Bronchial epithelial cell (primary cell): ENCODE results near the gene CCNH. TPM values are rescaled to one million over a fixed set of nuclear protein-coding genes. Genes with fewer than 3 reads are reported as not detected.
A peak's percentile ranks its signal among the peaks of the same experiment; 100 is the strongest.

Experiments used
- DNase-seq: peaks from one replicate; pipeline ENCODE4 v3.0.0-alpha.2; 2010; ENCODE audit warnings: low read depth
- FAIRE-seq: peaks from 2 replicates; lab custom pipeline; 2011; peaks lifted over from hg19 to GRCh38; lab: Jason Lieb, UNC
- H3K27me3 ChIP-seq: 2 replicates; pipeline ENCODE4 v1.5.1; 2011; ENCODE audit warnings: low read length; ENCODE audit not compliant: control insufficient read depth, insufficient read depth
- H3K36me3 ChIP-seq: 2 replicates; pipeline ENCODE4 v1.5.1; 2011; ENCODE audit warnings: low read length; ENCODE audit not compliant: control insufficient read depth, insufficient read depth
- H3K4me3 ChIP-seq: 2 replicates; pipeline ENCODE4 v1.5.1; 2011; ENCODE audit warnings: mild to moderate bottlenecking, low read depth, low read length, control low read depth
- total RNA-seq: library from RNA; depleted of rRNA; stranded (reverse); fragments of >200 nt; gene quantifications from 2 replicates; pipeline ENCODE4 v1.2.1, GENCODE V29; 2014
- TF ChIP-seq, protein P1 (sequence below): IDR thresholded peaks from 2 replicates; pipeline ENCODE4 v1.5.1; 2011; ENCODE audit warnings: mild to moderate bottlenecking, moderate library complexity, low read length, control low read depth, inconsistent platforms; ENCODE audit not compliant: insufficient read depth, severe bottlenecking

The CCNH gene
- 73.2 and 103 TPM in 2 replicates for total RNA-seq

DNA sequence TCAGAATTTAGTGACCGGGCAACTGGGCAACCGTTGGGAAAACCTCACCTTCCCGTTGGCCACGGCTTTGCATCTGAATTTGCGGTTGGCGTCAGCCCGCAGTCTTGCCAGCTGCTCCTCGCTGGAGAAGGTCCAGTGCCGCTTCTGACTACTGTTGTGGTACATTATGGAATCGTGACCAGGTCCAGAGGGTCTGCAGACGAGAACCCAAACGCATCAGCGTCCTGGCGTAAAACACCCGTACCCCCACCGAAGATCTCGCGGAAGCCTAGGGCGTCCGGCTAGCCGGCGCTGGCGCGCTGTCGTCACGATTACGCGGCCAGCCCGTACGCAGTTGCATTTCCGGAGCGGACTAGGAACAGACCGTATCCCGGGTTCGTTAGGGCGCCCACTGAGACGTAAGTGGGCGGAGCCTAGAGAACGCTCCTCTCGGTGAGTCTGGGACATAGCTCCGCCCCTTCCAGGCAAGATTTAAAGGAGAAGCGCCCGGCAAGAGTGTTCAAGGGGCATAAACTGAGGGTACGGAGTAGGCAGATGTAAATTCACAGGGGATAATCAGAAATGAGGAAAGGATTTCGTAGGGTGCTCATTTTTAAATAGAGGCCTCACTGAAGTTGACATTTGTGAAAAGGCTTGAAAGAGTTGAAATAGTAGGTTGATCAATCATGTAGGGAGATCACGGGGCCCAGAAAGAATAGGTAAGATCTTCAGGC lies at the start of gene CCNH:
Gene CCNH (minus strand): TSS at position 301 of the 713 bp plus-strand sequence. CDS start 136 bp downstream, at position 165.
- DNase-seq, result peak; percentile 96
- TF ChIP-seq, protein P1, sequence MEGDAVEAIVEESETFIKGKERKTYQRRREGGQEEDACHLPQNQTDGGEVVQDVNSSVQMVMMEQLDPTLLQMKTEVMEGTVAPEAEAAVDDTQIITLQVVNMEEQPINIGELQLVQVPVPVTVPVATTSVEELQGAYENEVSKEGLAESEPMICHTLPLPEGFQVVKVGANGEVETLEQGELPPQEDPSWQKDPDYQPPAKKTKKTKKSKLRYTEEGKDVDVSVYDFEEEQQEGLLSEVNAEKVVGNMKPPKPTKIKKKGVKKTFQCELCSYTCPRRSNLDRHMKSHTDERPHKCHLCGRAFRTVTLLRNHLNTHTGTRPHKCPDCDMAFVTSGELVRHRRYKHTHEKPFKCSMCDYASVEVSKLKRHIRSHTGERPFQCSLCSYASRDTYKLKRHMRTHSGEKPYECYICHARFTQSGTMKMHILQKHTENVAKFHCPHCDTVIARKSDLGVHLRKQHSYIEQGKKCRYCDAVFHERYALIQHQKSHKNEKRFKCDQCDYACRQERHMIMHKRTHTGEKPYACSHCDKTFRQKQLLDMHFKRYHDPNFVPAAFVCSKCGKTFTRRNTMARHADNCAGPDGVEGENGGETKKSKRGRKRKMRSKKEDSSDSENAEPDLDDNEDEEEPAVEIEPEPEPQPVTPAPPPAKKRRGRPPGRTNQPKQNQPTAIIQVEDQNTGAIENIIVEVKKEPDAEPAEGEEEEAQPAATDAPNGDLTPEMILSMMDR, result no peak
- Histone ChIP-seq H3K36me3 (peaks cover 2% of the 10 kb centered on the region), H3K27me3 (no peaks in the 10 kb centered on the region), H3K4me3 (peak within 1 kb of the TSS; percentile 81)
- peak; percentile 66 for FAIRE-seq

DNA sequence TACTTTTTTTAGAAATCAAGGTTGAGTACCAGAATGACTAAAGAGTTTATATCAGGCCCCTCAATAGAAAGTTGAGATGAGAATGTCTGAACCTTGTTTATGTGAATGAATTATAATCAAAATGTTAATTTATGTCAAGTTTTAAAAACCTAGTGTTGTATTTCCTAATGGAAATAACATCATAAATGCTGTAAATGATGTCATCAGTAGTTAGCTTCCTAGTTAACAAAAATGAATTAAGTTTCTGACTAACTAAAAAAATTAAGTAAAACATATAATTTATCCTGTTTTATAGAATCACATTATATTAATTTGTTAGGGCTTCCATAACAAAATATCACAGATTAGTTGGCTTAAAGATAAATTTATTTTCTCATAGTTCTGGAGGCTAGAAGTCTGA lies 45.0 kb upstream of the CCNH start:
- Histone ChIP-seq H3K4me3 (no peak overlapping the region), H3K36me3 (no peaks in the 10 kb centered on the region), H3K27me3 (no peaks in the 10 kb centered on the region)
- DNase-seq (no peak), FAIRE-seq (no peak)
- TF ChIP-seq, protein P1, result no peak

- TF ChIP-seq, protein P1, result no peak
- Histone ChIP-seq H3K36me3 (no peaks in the 10 kb centered on the region), H3K27me3 (no peaks in the 10 kb centered on the region), H3K4me3 (no peak overlapping the region)
- FAIRE-seq (no peak), DNase-seq (peak; percentile 39)
Observed at GRCh38 chr5:87453801-87454200, 41.1 kb upstream of the CCNH start.

GRCh38 chr5:87452837-87453236 lies 40.1 kb upstream of the CCNH start:
- FAIRE-seq, result no peak

GRCh38 chr5:87442419-87442818 lies 29.7 kb upstream of the CCNH start:
- Histone ChIP-seq H3K4me3 (no peak overlapping the region), H3K27me3 (no peaks in the 10 kb centered on the region), H3K36me3 (no peaks in the 10 kb centered on the region)
- TF ChIP-seq, protein P1, result no peak
- DNase-seq (no peak), FAIRE-seq (no peak)

More at GRCh38 chr5:87452837-87453236, 40.1 kb upstream of the CCNH start:
- no peak overlapping the region for H3K4me3 ChIP-seq
- H3K27me3 ChIP-seq, result no peaks in the 10 kb centered on the region
- H3K36me3 ChIP-seq, result no peaks in the 10 kb centered on the region
- TF ChIP-seq, protein P1, result no peak
- peak; percentile 15 for DNase-seq

- FAIRE-seq (no peak), DNase-seq (no peak)
- TF ChIP-seq, protein P1, result no peak
- Histone ChIP-seq H3K36me3 (no peaks in the 10 kb centered on the region), H3K27me3 (no peaks in the 10 kb centered on the region), H3K4me3 (no peak overlapping the region)
Observed at GRCh38 chr5:87438231-87438630, 25.5 kb upstream of the CCNH start.
